Karpas-422 (cell line): ENCODE measurements around the gene ABHD16B. TPM values are rescaled to one million over a fixed set of nuclear protein-coding genes. Genes with fewer than 3 reads are reported as not detected.

Experiments used
- small RNA-seq: library from RNA; depleted of rRNA; stranded (forward); fragments of <200 nt; gene quantifications from one replicate; pipeline ENCODE3, GENCODE V24; 2014
- total RNA-seq: library from RNA; depleted of rRNA; stranded (reverse); fragments of >200 nt; shearing (Covaris generic); gene quantifications from 2 replicates; pipeline ENCODE4 v1.2.3, GENCODE V29; 2014; ENCODE audit warnings: low replicate concordance; rRNA removed

ABHD16B gene
- total RNA-seq, 1 experiment from 2014 or later = not detected

Small RNA genes within 50 kb of the gene (small RNA-seq; reads per million reads assigned to genes)
- 0.20 reads per million for gene RNU1-134P

Other genes starting within 250 kb of the ABHD16B start
- gene GMEB2, start 234.4 kb upstream of the ABHD16B start, total RNA-seq = 8.4 and 13.7 TPM in 2 replicates
- 1.4 and 4.1 TPM in 2 replicates for gene STMN3, start 208.1 kb upstream of the ABHD16B start, total RNA-seq
- 6.4 and 8.3 TPM in 2 replicates for gene RTEL1, start 203.2 kb upstream of the ABHD16B start, total RNA-seq
- gene TNFRSF6B, start 164.8 kb upstream of the ABHD16B start, total RNA-seq = 2.5 and 4.6 TPM in 2 replicates
- gene ARFRP1, start 153.5 kb upstream of the ABHD16B start, total RNA-seq = 15.1 and 30.2 TPM in 2 replicates
- 12.2 and 33.6 TPM in 2 replicates for gene ZGPAT, start 153.5 kb upstream of the ABHD16B start, total RNA-seq
- gene LIME1, start 124.8 kb upstream of the ABHD16B start, total RNA-seq = 3.4 and 9.8 TPM in 2 replicates
- 18.6 and 37.9 TPM in 2 replicates for gene SLC2A4RG, start 121.7 kb upstream of the ABHD16B start, total RNA-seq
- 0.18 TPM in 1 of 2 replicates, not detected in the other for gene ZBTB46, start 30.2 kb upstream of the ABHD16B start, total RNA-seq
- gene TPD52L2, start 3.8 kb downstream of the ABHD16B start, total RNA-seq = 25.9 and 38.3 TPM in 2 replicates
- gene DNAJC5, start 33.6 kb downstream of the ABHD16B start, total RNA-seq = 22.9 and 28.5 TPM in 2 replicates
- gene UCKL1, start 94.9 kb downstream of the ABHD16B start, total RNA-seq = 32.3 and 35.3 TPM in 2 replicates
- 4.2 and 9.0 TPM in 2 replicates for gene ZNF512B, start 108.4 kb downstream of the ABHD16B start, total RNA-seq
- gene SAMD10, start 118.1 kb downstream of the ABHD16B start, total RNA-seq = 11.7 and 13.0 TPM in 2 replicates
- 24.2 and 40.7 TPM in 2 replicates for gene PRPF6, start 119.6 kb downstream of the ABHD16B start, total RNA-seq
- gene C20orf204, start 174.7 kb downstream of the ABHD16B start, total RNA-seq = 0.45 and 1.8 TPM in 2 replicates
- gene SOX18, start 188.1 kb downstream of the ABHD16B start, total RNA-seq = not detected in 2 replicates
- gene TCEA2, start 201.7 kb downstream of the ABHD16B start, total RNA-seq = 124 and 197 TPM in 2 replicates
- gene RGS19, start 218.0 kb downstream of the ABHD16B start, total RNA-seq = 172 and 272 TPM in 2 replicates
- 34.0 and 60.6 TPM in 2 replicates for gene OPRL1, start 218.6 kb downstream of the ABHD16B start, total RNA-seq
- gene LKAAEAR1, start 222.9 kb downstream of the ABHD16B start, total RNA-seq = not detected in 2 replicates
- gene NPBWR2, start 246.1 kb downstream of the ABHD16B start, total RNA-seq = 0.22 TPM in 1 of 2 replicates, not detected in the other